ENCODE measurements around the gene RHBDL1.

GRCh38 chr16:672371-672770 lies 3.1 kb upstream of the RHBDL1 start:
- TF ChIP-seq CTCF (IDR thresholded peaks at IDR 0.05; ENCODE audit: low read depth, low read length) (no peak), MAX (IDR thresholded peaks at IDR 0.05; ENCODE audit: low read depth, low read length) (no peak)
